Bronchial epithelial cell (primary cell): ENCODE measurements around the gene CCDC188. TPM values are rescaled to one million over a fixed set of nuclear protein-coding genes. Genes with fewer than 3 reads are reported as not detected.

ENCODE experiments used
- DNase-seq: peaks from one replicate; pipeline ENCODE4 v3.0.0-alpha.2; 2010; ENCODE audit warnings: low read depth
- FAIRE-seq: peaks from 2 replicates; lab custom pipeline; 2011; peaks lifted over from hg19 to GRCh38; lab: Jason Lieb, UNC
- H3K27me3 ChIP-seq: 2 replicates; pipeline ENCODE4 v1.5.1; 2011; ENCODE audit warnings: low read length; ENCODE audit not compliant: control insufficient read depth, insufficient read depth
- H3K36me3 ChIP-seq: 2 replicates; pipeline ENCODE4 v1.5.1; 2011; ENCODE audit warnings: low read length; ENCODE audit not compliant: control insufficient read depth, insufficient read depth
- H3K4me3 ChIP-seq: 2 replicates; pipeline ENCODE4 v1.5.1; 2011; ENCODE audit warnings: mild to moderate bottlenecking, low read depth, low read length, control low read depth
- CTCF ChIP-seq: IDR thresholded peaks from 2 replicates; pipeline ENCODE4 v1.5.1; 2011; ENCODE audit warnings: mild to moderate bottlenecking, moderate library complexity, low read length, control low read depth, inconsistent platforms; ENCODE audit not compliant: insufficient read depth, severe bottlenecking
- total RNA-seq: library from RNA; depleted of rRNA; stranded (reverse); fragments of >200 nt; gene quantifications from 2 replicates; pipeline ENCODE4 v1.2.1, GENCODE V29; 2014

CCDC188 gene
- total RNA-seq, 1 donor from 2014 or later: not detected

- H3K4me3 ChIP-seq: no peak overlapping the region
- FAIRE-seq (no peak), DNase-seq (no peak)
- peaks cover 37% of the 10 kb centered on the region for H3K36me3 ChIP-seq
- TF ChIP-seq CTCF: no peak
- no peaks in the 10 kb centered on the region for H3K27me3 ChIP-seq
These were observed 26.6 kb downstream of the CCDC188 start for GRCh38 chr22:20124083-20124787.

- DNase-seq (no peak), FAIRE-seq (no peak)
- Histone ChIP-seq H3K36me3 (peaks cover 37% of the 10 kb centered on the region), H3K27me3 (no peaks in the 10 kb centered on the region), H3K4me3 (no peak overlapping the region)
- no peak for TF ChIP-seq CTCF
These were observed 27.3 kb downstream of the CCDC188 start for GRCh38 chr22:20123366-20124082.

GRCh38 chr22:20121856-20122415 lies 28.9 kb downstream of the CCDC188 start:
- no peak for TF ChIP-seq CTCF

GRCh38 chr22:20118300-20119020 lies 32.4 kb downstream of the CCDC188 start:
- peaks cover 32% of the 10 kb centered on the region for H3K36me3 ChIP-seq
- no peak for FAIRE-seq
- TF ChIP-seq CTCF: no peak

More at GRCh38 chr22:20121856-20122415, 28.9 kb downstream of the CCDC188 start:
- peaks cover 33% of the 10 kb centered on the region for H3K36me3 ChIP-seq
- no peaks in the 10 kb centered on the region for H3K27me3 ChIP-seq
- FAIRE-seq (no peak), DNase-seq (no peak)
- no peak overlapping the region for H3K4me3 ChIP-seq

GRCh38 chr22:20117633-20118299 lies 33.1 kb downstream of the CCDC188 start:
- Histone ChIP-seq H3K27me3 (no peaks in the 10 kb centered on the region), H3K36me3 (peaks cover 36% of the 10 kb centered on the region), H3K4me3 (peak overlapping the region; percentile 97)
- DNase-seq: peak; percentile 11
- TF ChIP-seq CTCF: no peak
- FAIRE-seq: no peak

More at GRCh38 chr22:20118300-20119020, 32.4 kb downstream of the CCDC188 start:
- Histone ChIP-seq H3K27me3 (no peaks in the 10 kb centered on the region), H3K4me3 (peak overlapping the region; percentile 97)
- no peak for DNase-seq
